Kidney capillary endothelial cell (primary cell): ENCODE data around the gene SH3D19.
"Not testable (repeated sequence)": the region's sequence is repeated elsewhere in the genome, so short reads cannot be mapped to it uniquely, and the experiment has no call there.

Experiments used
- DNase-seq: peaks from one replicate; pipeline ENCODE4 v3.0.0-alpha.2; 2018; ENCODE audit warnings: low spot score

SH3D19 gene

DNA sequence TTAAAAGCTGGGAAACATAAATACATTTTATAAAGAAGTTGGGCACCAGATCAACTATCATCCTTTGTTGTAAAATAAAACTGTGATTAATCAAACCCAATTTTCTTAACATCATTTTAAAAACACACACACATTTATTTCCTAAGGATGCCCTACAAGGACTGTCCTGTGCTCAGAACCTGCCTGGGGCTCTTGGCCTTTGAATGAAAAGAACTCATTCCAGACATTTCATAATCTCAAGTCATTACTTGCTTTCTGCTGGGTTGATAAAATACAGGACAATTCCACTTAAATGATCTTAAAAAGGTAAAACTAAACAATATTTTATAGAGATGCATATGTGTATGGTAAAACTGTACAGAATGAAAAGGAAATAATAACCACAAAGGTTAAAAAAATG lies 2.8 kb downstream of the SH3D19 start:
- DNase-seq, result no peak

DNA sequence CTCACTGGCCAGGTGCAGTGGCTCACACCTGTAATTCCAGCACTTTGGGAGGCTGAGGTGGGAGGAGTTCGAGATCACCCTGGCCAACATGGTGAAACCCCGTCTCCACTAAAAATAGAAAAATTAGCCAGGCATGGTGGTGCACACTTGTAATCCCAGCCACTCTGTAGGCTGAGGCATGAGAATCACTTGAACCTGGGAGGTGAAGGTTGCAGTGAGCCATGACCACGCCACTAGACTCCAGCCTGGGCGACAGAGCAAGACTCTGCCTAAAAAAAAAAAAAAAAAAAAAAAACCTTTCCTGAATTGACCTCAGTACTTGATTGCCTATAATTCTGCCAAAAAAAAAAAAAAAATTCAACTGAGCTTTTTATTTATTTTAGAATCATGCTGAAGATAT lies 3.2 kb downstream of the SH3D19 start:
- DNase-seq, result not testable (repeated sequence)

DNA sequence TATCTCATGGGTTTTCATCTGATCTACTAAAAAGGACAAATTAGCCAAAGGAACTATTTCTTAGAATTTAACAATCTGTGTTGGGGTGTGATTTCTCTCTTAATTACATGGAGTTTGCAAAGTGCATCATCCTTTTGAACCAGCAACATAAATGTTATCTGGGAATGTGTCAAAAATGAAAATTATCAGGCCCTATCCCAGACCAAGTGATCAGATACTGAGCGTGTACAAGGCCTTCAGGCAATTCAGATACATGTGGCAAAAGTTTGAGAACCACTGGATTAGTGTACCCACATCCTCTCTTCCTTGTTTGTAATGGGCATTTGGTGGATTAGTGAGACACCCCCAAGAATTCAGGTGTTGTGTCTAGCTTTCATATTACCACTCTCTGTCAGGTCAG lies 3.8 kb downstream of the SH3D19 start:
- no peak for DNase-seq

DNA sequence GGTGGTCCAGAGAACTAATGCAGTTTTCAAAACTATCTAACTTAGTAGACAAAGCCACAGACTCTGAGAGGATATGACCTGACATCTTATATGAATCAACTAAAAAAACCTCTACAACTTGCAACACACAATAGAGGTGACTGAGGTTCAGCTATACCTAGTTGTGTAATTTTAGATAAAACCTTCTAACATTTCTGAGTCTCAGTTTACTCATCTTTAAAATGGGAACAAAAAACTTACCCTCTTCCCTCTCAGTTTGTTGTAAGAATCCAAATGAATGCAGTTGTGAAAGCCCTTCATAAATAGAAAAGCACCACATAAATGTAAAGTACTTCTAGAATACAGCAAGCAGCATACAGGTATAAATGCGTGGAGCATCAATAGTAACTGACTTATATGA lies 5.9 kb downstream of the SH3D19 start:
- no peak for DNase-seq

DNA sequence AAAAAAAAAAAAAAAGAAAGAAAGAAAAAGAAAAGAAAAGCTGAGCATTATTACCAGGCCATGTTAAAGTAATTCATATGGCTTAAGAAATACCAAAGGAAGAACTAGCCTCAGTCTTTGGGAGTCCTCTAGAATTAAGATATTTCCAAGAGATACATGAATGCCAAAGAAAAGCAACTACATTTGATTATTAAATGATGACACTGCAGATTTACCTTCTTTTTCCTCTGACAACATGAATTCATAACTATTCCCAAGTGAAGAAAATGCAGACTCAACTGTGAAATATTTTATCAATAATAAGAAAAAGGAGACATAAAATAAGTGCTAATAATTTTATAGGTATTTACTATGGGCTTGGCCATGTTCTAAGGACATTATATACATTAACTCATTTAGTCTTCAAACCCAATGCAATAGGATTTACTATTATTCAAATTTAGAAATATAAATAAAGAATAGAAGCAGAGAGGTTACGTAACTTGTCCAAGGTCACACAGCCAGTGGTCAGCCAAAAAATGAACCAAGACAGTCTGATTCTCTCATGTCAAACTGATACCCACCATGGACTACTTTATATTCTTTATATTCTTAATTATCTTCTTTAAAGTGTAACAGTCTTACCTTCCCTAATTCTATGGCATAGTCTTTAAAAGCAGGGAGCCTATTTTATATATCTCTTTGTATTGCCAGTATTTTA lies 6.9 kb downstream of the SH3D19 start:
- no peak for DNase-seq

DNA sequence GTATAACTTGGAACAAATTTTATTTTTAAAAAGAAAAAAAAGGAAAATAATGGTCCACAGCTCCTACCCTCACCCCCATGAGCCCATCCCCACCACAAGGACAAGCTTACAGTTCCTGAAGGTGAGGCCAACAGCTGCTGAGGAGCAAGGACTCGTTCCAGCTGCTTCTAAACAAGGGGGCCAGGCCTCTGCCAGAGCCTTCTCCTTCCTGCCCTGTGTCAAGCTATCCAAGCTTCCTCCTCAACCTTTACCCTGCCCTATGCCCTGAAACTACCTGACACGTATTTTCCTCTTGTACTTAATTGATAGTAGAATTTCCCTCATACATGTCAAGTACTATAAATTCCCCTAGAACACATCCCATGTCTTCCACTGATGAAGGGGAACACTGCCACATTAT lies 8.8 kb downstream of the SH3D19 start:
- no peak for DNase-seq

DNA sequence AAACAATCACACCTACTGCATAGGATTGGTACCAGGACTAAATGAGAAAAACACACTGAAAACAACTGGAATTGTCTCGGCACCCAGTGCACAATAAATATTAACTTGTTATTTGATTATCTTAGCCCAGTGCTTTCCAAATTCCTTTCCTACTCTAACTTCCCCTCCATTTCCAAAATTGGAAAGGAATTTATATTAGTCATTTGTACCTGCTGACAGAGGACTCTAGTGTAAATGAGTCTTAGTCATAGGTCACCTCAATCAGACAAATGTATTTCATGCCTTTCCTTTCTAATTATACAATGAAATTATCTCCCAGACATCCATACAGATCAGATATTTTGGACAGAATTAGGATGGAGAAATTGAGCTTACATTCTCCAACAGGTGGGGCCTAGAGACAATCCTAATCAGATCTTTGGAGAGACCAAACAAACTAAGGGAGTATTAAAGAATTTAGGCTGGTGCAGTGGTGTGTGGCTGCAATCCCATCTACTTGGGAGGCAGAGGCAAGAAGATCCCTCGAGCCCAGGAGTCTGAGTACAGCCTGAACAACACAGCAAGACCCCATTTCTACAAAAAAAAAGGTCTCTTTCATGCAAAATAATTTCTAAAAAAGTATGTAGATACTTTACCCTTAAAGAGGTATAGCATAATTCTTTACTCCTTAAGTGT lies 10.1 kb downstream of the SH3D19 start:
- DNase-seq, result no peak

DNA sequence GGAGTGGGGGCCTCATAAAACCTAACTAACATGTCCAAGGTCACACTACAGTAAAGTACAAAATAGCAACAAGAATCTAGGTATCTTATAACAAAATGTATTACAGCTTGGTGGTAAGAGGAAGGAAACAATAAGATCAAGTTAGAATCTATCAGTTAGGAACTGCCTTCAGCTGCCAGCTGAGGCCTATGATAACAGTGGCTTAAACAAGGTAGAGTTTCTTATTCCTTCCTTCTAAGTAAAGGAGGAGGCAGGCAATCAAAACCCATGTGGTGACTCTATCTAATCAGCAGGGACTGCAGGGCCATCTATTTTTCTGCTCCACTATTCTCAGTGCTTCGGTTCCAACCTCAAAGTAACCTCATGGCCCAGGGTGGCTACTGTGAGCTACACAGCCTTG lies 10.9 kb downstream of the SH3D19 start:
- DNase-seq, result no peak

DNA sequence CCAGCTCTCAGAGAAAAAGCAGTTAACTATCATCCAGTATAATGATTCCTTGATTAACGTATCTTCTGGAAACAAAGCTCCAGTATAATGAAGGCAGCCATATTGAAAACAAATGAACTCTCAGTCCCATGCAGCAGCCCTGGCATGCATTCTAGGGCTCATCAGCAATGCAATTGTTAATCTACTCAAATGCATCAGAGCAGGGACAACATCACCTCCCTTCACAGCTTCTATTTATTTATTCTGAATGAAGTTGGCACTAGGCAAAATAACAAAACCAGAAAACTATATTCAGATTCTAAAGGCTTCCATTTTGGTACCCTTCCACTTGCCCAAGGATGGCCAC lies 11.4 kb downstream of the SH3D19 start:
- DNase-seq, result no peak

DNA sequence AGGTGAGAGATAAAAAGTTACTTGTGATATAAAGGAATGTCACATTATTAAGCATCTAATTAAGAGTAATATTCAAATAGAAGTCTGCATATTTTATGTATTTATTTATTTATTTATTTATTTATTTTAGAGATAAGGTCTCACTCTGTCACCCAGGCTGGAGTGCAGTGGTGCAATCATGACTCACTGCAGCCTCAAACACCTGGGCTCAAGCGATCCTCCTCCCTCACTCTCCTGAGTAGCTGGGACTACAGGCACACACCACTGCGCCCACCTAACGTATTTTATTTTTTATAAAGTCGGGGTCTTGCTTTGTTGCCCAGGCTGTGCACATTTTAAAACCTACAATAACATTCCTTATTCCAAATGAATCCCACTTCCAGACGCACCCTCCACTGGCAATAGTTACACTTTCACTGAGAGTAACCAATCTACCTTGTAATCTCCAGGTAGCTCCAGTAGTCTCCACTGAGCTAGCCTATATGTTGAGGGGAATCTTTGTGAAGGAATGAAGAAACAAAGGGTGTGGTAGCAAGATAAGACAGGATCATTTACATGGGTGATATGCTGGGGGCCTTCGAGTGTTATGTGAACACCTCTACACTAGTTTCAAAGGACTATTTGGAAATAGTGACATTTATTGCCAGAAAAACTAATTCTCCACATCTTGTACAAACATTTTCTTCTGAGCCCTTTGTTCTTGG lies 11.9 kb downstream of the SH3D19 start:
- no peak for DNase-seq

DNA sequence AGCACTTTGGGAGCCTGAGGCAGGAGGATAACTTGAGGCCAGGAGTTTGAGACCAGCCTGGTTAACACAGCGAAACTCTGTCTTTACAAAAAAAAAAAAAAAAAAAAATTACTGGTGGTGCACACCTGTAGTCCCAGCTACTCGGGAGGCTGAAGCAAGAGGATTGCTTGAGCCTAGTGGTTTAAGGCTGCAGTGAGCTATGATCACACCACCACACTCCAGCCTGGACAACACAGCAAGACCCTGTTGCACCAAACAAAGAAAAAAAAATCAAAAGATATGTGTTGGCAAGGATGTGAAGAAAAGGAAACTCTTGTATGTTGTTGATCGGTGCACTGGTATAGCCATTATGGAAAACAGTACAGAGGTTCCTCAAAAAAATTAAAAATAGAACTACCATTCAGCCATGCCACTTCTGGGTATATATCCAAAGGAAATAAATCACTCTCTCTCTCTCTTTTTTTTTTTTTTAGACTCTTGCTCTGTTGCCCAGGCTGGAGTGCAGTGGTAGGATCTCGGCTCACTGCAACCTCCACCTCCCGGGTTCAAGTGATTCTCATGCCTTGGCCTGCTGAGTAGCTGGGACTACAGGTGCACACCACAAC lies 15.2 kb downstream of the SH3D19 start:
- no peak for DNase-seq

DNA sequence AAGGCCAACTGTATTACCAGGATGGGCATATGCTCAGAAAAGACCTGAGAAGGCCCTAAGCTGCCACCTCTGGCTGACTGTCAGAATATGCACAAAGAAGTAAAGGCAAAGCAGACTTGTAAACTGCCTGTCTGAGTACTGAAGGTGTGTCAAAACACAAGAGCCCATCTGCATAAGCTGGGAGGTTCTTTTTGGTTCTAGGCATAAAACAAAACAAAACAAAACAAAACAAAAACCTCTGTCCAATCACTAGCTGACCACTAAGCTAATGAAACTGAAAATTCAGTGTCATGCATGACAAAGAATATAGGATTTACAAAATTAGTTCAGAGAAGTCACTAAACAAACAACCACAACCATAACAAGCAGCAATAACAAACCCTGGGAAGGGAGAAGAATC lies 20.6 kb downstream of the SH3D19 start:
- no peak for DNase-seq

DNA sequence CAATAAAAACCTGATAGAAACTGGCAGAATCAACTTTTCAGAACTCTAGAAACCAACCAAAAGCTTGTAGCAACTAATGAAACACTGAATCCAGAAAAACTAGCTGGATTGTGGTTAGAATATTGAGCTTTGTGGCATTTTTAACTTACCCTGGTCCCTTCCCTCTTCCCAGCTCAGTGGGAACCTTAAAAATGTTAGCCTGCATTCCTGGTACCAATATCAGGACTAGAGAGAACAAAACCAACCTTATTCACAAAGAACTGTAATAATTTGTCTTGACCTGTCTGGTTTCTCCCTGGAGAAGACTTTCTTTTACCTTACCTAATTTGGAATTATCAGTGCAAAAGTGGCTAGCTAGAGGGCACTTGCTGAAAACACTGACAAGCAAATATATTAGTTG lies 21.2 kb downstream of the SH3D19 start:
- DNase-seq, result no peak

DNA sequence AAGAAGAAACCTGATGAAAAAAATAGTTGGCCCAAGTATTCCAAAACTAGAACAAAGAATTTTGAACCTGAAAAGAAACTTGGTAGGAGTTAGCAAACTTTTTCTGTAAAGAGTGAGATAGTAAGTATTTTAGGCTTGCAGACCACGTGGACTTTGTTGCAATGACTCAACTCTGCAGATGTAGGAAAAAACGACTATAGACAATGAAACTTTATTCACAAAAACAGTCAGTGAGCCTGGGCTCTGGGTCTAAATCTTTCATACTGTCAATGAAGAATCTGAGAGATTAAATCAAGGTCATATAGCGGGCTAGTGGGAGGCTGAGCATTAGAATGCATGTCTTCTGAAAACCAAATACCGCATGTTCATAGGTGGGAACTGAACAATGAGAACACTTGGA lies 23.0 kb downstream of the SH3D19 start:
- no peak for DNase-seq

DNA sequence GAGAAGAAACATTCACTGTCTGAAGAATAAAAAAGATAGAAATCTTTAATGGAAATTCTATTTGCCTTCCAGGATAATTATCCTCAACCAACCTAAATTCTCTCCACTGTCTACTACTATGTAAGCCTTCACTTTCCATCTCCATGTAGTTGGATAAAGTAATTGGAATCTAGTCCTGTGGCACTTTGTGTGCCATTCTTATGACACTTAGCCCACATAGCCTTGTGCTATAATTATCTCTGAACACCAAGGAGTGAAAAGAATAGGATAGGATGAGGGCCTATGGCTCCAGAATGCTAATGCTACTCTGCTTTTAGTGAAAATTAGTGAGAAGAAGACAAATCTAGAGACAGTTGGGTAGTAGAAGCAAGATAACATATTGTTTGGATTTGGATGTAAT lies 28.2 kb downstream of the SH3D19 start:
- no peak for DNase-seq

DNA sequence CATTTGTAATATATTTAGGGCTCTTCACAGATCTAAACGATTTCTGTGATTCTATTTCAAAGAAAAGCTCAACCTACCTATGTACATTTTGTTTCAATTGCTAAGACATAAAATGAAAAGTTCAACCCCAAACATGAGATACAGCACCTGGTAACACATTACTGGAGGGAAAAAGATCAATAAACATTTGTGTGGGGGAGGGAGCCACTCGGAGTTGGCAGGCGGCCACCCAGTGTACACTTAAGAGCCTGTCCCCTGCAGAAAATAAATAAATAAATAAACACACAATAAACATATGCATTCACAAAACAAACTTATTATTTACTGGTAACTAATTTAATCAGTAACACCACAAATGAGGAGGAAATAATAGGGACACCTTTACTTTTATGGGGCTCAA lies 29.2 kb downstream of the SH3D19 start:
- no peak for DNase-seq

DNA sequence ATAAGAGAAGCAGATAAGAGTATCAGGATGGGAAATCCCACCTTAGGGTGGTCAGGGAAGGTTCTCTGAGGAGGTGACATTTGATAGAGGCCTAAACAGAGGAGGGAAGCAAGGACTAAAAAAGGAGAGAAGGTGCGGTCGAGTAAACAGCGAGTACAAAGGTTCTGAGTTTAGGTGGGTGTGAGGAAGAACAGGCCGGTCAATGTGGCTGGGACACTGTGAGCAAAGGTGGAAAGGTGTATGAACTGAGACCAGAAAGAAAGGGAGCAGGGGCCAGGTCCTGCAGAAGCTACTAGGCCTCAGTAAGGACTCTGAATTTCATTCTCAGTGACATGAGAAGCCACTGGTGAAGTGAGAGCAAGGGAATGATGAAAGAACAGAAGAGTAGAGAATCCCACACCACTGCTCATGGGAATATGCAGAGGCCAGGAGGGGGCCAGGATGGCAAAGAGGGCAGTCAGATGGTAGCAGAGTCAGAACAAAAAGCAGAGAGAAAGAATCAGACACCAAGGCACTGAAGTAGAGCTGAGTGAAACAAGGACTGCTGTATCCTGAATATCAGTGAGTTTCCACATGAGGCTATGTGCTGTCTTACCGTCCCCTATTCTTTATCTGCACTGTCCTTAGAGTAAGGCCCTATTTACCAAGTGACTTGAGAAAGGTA lies 30.4 kb downstream of the SH3D19 start:
- DNase-seq, result no peak

DNA sequence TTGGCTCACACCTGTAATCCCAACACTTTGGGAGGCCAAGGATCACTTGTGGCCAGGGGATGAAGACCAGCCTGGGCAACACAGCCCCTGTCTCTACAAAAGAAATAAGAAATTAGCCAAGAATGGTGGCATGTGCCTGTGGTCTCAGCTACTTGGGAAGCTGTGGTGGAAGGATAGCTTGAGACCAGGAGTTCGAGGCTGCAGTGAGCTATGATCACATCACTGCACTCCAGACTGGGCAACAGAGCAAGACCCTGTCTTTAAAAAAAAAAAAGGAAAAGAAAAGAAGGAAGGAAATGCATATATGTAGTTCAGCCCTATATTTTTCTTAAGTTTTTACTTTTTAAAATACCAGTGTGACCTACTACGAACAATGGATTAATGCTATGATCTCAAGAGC lies 33.4 kb downstream of the SH3D19 start:
- DNase-seq, result no peak

DNA sequence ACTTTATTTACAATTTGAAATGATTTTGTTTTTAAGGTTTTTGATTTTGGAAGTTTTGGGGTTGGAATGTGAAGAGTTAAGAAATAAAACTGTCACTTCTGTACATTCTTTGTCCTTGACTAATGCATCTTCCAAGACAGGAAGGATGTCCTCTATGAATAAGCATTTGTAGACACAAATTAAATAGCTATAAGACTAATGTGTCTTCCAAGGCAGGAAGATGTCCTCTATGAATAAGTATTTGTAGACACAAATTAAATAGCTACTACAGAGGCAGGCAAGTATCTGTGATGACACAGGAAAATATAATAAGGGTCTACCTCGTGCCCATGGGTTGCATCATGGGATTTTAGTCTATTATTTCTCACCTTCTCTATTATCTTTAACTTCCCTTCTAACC lies 33.9 kb downstream of the SH3D19 start:
- peak; percentile 71 for DNase-seq

DNA sequence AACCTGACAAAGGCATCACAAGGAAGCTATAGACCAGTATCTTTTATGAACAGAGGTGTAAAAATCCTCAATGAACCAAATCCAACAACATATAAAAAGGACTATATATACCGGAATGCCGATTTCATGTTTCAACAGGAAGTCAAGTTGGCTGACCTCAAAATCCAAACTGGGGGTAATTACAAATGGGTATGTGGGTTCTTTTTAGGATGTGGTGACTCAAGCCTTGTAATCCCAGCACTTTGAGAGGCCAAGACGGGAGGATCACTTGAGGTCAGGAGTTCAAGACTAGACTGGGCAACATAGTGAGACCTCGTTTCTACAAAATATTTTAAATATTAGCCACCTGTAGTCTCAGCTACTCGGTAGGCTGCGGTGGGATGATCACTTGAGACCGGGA lies 38.0 kb downstream of the SH3D19 start:
- no peak for DNase-seq

DNA sequence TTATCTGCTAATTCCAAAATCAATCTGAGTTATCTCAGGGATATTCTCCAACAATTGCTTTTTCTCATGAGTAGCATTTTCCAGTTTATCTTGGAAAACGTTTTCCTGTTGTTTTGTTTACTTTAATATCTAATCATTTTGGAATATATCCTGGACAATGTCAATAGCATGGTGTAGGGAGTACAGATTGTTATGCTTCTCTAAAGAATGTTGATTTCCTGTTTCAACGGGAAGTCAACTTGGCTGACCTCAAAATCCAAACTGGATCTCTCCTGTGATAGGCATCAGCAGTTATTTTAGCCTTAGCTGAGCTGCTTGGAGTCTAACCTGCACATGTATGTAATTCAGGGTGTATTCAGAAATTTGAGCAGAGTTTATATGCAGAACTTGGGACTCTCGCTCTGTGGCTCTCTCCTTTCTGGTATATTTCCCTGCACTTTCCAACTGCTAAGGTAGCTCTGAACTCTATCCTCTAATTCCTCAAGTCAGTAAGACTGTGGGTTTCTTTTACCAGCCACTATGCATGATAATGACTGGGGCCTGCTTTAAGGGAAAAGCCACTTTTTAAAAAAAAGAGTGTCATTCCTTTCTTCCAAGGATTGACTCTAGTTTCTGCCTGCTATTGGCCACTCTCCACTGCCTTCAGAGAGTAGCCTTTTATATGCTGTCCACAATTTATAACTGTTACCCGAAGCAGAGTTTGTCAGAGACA lies 40.7 kb downstream of the SH3D19 start:
- DNase-seq, result peak; percentile 60
